A673 (cell line): ENCODE results near the gene DAD1. TPM values are rescaled to one million over a fixed set of nuclear protein-coding genes. Genes with fewer than 3 reads are reported as not detected.
"Not testable (repeated sequence)": the region's sequence is repeated elsewhere in the genome, so short reads cannot be mapped to it uniquely, and the experiment has no call there.

Source experiments
- BruUV-seq: library from RNA; stranded (reverse); fragments of 400-500 nt; replicated peaks from 2 replicates; lab custom pipeline; 2021; lab: Mats Ljungman, UMichigan
- CTCF ChIA-PET: fragments of 300-600 bp; sonication (Branson Sonifier 250); formaldehyde crosslinking; loops from one replicate; lab custom pipeline; 2022; ENCODE audit warnings: antibody characterized with exemption; lab: Charles Lee
- POLR2A ChIA-PET: fragments of 300-600 bp; sonication (Branson Sonifier 250); formaldehyde crosslinking; loops from one replicate; lab custom pipeline; 2022; ENCODE audit warnings: antibody characterized with exemption; ENCODE audit not compliant: low non-redundant PET; lab: Charles Lee
- DNase-seq: peaks from one replicate; pipeline ENCODE4 v3.0.0-alpha.2; 2015; ENCODE audit warnings: low spot score
- H3K27ac ChIP-seq: fragments of 200-600 bp; sonication (generic); 2 replicates; pipeline ENCODE4 v1.5.1; 2016; ENCODE audit warnings: mixed run types, low read depth, mild to moderate bottlenecking, mixed read lengths, antibody characterized with exemption, low read length; ENCODE audit not compliant: poor library complexity, severe bottlenecking
- H3K27me3 ChIP-seq: fragments of 200-600 bp; sonication (generic); replicated peaks from 2 replicates; pipeline ENCODE4 v1.6.1; 2017; ENCODE audit warnings: mixed run types, low read depth, mild to moderate bottlenecking, mixed read lengths, antibody characterized with exemption, low read length; ENCODE audit not compliant: insufficient read depth, poor library complexity
- H3K36me3 ChIP-seq: fragments of 200-600 bp; sonication (generic); 2 replicates; pipeline ENCODE4 v1.6.1; 2016; ENCODE audit warnings: mixed run types, mild to moderate bottlenecking, mixed read lengths, antibody characterized with exemption, low read length; ENCODE audit not compliant: insufficient read depth, poor library complexity, severe bottlenecking
- H3K4me1 ChIP-seq: fragments of 200-600 bp; sonication (generic); 2 replicates; pipeline ENCODE4 v1.6.1; 2017; ENCODE audit warnings: mixed run types, mild to moderate bottlenecking, mixed read lengths, antibody characterized with exemption, low read length; ENCODE audit not compliant: insufficient read depth, poor library complexity, severe bottlenecking
- H3K4me3 ChIP-seq: fragments of 200-600 bp; sonication (generic); 2 replicates; pipeline ENCODE4 v1.5.1; 2016; ENCODE audit warnings: low read depth, mixed run types, mild to moderate bottlenecking, mixed read lengths, low read length; ENCODE audit not compliant: poor library complexity, severe bottlenecking
- H3K9me3 ChIP-seq: fragments of 200-600 bp; sonication (generic); 2 replicates; pipeline ENCODE4 v1.6.1; 2016; ENCODE audit warnings: mixed run types, low read depth, mild to moderate bottlenecking, mixed read lengths, antibody characterized with exemption, low read length; ENCODE audit not compliant: poor library complexity, severe bottlenecking
- EZH2 ChIP-seq: fragments of 200-600 bp; sonication (generic); IDR thresholded peaks from 2 replicates; pipeline ENCODE4 v1.6.1; 2017; ENCODE audit warnings: borderline replicate concordance, low read depth, mild to moderate bottlenecking, mixed read lengths, antibody characterized with exemption, low read length; ENCODE audit not compliant: poor library complexity, severe bottlenecking
- intact Hi-C: fragments of 100-400 bp; cut with micrococcal nuclease; formaldehyde crosslinking; loops from one replicate; pipeline ENCODE4 v1.10.0; 2022; ENCODE audit not compliant: unreplicated experiment
- total RNA-seq: library from RNA; stranded (reverse); gene quantifications from 2 replicates; pipeline ENCODE4 v1.2.3, GENCODE V29; 2021
- TF ChIP-seq, protein P1 (sequence below): fragments of 300-800, 200-600 bp; sonication (generic); conservative IDR thresholded peaks from 2 replicates; pipeline ENCODE4 v1.5.1; 2017; ENCODE audit warnings: low read depth, mild to moderate bottlenecking, antibody characterized with exemption, low read length, moderate library complexity, mixed read lengths

DAD1 gene
- total RNA-seq, 1 experiment from 2014 or later: 261 TPM

DNA sequence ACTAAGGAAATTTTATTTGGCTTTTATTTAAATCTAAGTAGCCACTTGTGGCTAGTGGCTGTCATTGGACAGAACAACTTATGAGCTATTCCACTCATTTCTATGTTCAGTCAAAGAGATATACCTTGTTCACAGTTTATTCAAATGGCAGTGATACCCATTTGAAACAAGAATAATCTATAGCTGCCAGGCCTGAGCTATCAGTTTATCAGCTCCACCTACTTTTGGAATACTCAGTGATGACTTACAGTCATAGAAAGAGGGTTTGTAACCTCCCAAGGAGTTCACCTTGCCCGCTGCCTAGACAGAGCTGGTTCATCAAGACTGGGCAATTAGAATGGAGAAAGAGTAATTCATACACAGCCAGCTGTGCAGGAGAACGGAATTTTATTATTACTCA, 4.6 kb upstream of the DAD1 start:
- intact Hi-C loops: no loop called here
- BruUV-seq: no TSS peak
- TF ChIP-seq, protein P1, sequence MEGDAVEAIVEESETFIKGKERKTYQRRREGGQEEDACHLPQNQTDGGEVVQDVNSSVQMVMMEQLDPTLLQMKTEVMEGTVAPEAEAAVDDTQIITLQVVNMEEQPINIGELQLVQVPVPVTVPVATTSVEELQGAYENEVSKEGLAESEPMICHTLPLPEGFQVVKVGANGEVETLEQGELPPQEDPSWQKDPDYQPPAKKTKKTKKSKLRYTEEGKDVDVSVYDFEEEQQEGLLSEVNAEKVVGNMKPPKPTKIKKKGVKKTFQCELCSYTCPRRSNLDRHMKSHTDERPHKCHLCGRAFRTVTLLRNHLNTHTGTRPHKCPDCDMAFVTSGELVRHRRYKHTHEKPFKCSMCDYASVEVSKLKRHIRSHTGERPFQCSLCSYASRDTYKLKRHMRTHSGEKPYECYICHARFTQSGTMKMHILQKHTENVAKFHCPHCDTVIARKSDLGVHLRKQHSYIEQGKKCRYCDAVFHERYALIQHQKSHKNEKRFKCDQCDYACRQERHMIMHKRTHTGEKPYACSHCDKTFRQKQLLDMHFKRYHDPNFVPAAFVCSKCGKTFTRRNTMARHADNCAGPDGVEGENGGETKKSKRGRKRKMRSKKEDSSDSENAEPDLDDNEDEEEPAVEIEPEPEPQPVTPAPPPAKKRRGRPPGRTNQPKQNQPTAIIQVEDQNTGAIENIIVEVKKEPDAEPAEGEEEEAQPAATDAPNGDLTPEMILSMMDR: no peak
- no peak for TF ChIP-seq EZH2
- H3K27ac ChIP-seq: no peak overlapping the region
- no peaks in the 10 kb centered on the region for H3K36me3 ChIP-seq
- ChIA-PET CTCF (interaction anchor here (0.7 kb wide), 1 partner anchor 60 kb away, joined by 3 read pairs; no protein-coding TSS in a partner anchor), POLR2A (no interaction called here)
- peaks cover 5% of the 10 kb centered on the region for H3K4me1 ChIP-seq
- DNase-seq: no peak
- no peaks in the 10 kb centered on the region for H3K9me3 ChIP-seq
- no peak overlapping the region for H3K4me3 ChIP-seq
- H3K27me3 ChIP-seq: no peaks in the 10 kb centered on the region

DNA sequence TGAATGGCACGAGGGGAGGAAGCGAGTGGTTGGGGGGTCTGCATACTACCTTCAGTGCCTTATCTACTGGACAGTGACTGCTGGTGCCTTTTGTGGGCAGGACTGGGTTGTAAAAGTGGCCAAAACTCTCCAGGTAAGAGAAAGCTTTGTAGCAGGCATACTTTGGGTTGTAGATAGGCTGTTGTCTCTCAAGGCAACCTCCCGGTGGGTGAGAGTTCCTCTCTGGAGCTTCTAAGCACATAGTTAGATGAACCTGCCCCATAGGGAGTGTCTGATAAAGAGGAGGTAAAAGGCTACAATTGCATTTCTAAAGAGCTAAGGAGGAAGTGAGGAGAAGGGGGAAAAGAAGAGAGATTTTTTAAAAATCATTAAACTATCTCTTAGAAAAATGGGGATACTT, 4.2 kb upstream of the DAD1 start:
- intact Hi-C loops: no loop called here
- ChIA-PET POLR2A (no interaction called here), CTCF (interaction anchor here (0.7 kb wide), 1 partner anchor 60 kb away, joined by 3 read pairs; no protein-coding TSS in a partner anchor)
- H3K4me3 ChIP-seq: no peak overlapping the region
- no TSS peak for BruUV-seq
- H3K9me3 ChIP-seq: no peaks in the 10 kb centered on the region
- no peaks in the 10 kb centered on the region for H3K27me3 ChIP-seq
- no peak for DNase-seq
- TF ChIP-seq, protein P1: no peak
- no peak for TF ChIP-seq EZH2
- no peaks in the 10 kb centered on the region for H3K36me3 ChIP-seq
- no peak overlapping the region for H3K27ac ChIP-seq
- peaks cover 5% of the 10 kb centered on the region for H3K4me1 ChIP-seq

DNA sequence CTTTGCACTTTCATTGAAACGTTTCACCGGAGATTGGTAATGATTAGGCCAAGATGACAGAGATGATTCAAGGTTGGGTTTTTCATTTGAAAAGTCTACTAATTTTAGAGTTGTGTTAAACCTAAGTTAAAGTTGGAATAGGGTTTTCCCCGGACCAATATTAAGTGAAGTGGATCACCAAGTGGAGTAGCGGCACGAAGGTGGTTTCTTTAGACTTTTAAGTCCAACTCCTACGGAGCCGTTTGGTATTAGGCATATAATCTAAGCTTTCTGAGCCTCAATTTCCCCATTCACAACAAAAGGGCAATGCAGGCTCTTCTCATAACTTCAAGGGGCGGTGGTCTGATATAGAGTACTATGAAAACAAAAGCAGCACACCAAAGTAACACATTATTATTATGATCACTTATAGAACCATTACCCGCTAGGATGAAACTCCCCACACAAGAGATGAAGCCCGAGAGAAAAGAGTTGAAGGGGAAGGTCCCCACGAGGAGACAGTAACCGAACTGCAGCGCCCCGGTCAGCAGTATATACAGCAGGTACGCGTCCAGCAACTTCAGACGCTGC, 413 bp downstream of the DAD1 start:
- Histone ChIP-seq H3K27ac (peak overlapping the region; percentile 78), H3K4me3 (peak overlapping the region; percentile 81), H3K36me3 (peaks cover 8% of the 10 kb centered on the region), H3K4me1 (peaks cover 15% of the 10 kb centered on the region), H3K27me3 (no peaks in the 10 kb centered on the region), H3K9me3 (no peaks in the 10 kb centered on the region)
- POLR2A ChIA-PET: no interaction called here
- CTCF ChIA-PET: interaction anchor here (1.0 to 1.5 kb wide), 4 partner anchors 10 to 388 kb away, joined by 4 to 6 read pairs (median 5); partner anchors contain the start of gene ABHD4
- no peak for TF ChIP-seq EZH2
- TF ChIP-seq, protein P1: no peak
- DNase-seq: no peak
- BruUV-seq: TSS peak; percentile 74
- intact Hi-C loops: no loop called here

DNA sequence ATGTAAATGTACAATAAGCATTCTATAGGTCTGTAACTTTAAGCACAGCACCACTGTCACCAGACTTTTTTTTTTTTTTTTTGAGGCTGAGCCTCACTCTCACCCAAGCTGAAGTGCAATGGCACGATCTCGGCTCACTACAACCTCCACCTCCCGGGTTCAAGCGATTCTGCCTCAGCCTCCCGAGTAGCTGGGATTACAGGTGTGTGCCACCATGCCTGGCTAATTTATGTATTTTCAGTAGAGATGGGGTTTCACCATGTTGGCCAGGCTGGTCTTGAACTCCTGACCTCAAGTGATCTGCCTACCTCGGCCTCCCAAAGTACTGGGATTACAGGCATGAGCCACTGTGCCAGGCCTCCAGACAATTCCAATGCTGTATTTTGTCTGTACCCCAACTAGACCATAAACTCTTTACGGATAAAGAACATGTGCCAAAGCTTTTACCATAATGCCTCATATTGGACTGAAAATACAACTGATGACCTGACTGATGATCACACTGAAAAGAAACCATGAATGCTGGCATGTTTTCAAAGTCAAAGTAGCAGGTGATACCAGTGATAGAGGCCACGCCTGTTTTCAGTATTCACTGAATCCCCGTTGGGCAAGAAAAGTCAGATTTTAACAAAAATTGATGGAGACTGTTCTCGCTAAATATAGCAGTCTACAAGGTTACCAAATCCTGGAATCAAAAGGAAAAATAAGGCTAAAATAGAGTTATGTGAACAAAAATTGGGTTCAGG, 1.2 kb downstream of the DAD1 start:
- DNase-seq, POLR2A ChIA-PET: not testable (repeated sequence)

More for the DNA sequence above, 1.2 kb downstream of the DAD1 start:
- CTCF ChIA-PET: interaction anchor here (1.3 kb wide), 1 partner anchor 18 kb away, joined by 4 read pairs; no protein-coding TSS in a partner anchor
- intact Hi-C loops, BruUV-seq, H3K36me3 ChIP-seq, H3K27me3 ChIP-seq, H3K9me3 ChIP-seq: not testable (repeated sequence)
- Histone ChIP-seq H3K27ac (peak overlapping the region; percentile 78), H3K4me1 (peaks cover 19% of the 10 kb centered on the region), H3K4me3 (peak overlapping the region; percentile 81)
